Right lobe of liver (tissue), 4 donors: Measurements from ENCODE around the gene SLX4IP.

Experiments used
- POLR2A ChIP-seq: fragments of 450-650 bp; IDR thresholded peaks from one replicate; pipeline ENCODE4 v1.6.1; 2017; ENCODE audit warnings: antibody characterized with exemption, mild to moderate bottlenecking
- TF ChIP-seq, protein P1 (sequence below), 4 donors: fragments of 200-600 bp in 3 of 4; fragments of 450-650 bp in 1 of 4; IDR thresholded peaks; one replicate each; pipeline versions ENCODE4 v1.5.1 to v1.8.0; 2016 to 2022; ENCODE audit warnings: antibody characterized with exemption in 4 of 4, mild to moderate bottlenecking in 2 of 4
- donor health status: DM: no; HTN: no; CAD: no.
- donor health status: DM: no; HTN: no; CAD: no.
- donor health status: DM: no; HTN: yes; CAD: no.

DNA sequence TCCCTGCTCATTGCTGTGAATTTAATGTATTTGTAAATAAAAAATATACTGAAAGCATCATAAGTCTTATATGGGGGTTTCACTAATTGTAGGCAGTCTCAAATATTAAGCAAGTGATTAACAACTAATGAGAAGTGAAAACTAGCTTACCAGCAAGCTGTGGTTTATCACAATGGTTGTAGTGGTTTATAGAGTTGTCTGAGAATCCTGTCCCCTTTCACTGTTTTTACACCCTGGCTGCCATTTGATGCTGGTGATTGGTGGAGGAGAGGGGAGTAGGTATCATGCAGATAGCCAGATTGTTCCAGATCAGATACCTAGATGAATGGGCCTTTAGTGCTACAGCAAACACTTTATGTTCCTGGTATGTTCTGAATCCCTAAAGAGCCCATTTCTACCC lies 7.1 kb upstream of the SLX4IP start:
- TF ChIP-seq, protein P1, sequence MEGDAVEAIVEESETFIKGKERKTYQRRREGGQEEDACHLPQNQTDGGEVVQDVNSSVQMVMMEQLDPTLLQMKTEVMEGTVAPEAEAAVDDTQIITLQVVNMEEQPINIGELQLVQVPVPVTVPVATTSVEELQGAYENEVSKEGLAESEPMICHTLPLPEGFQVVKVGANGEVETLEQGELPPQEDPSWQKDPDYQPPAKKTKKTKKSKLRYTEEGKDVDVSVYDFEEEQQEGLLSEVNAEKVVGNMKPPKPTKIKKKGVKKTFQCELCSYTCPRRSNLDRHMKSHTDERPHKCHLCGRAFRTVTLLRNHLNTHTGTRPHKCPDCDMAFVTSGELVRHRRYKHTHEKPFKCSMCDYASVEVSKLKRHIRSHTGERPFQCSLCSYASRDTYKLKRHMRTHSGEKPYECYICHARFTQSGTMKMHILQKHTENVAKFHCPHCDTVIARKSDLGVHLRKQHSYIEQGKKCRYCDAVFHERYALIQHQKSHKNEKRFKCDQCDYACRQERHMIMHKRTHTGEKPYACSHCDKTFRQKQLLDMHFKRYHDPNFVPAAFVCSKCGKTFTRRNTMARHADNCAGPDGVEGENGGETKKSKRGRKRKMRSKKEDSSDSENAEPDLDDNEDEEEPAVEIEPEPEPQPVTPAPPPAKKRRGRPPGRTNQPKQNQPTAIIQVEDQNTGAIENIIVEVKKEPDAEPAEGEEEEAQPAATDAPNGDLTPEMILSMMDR (IDR thresholded peaks at IDR 0.05), result no peak
- TF ChIP-seq POLR2A, result no peak
